ENCODE data around the gene PEX11G. TPM values are rescaled to one million over a fixed set of nuclear protein-coding genes. Genes with fewer than 3 reads are reported as not detected.
"Not testable (repeated sequence)": the region's sequence is repeated elsewhere in the genome, so short reads cannot be mapped to it uniquely, and the experiment has no call there.

Gene PEX11G
- total and polyA plus RNA-seq, 2 donors, result 1.6 to 5.2 TPM

- 86% methylated on average over 10 of the region's 10 CpGs for WGBS
- no peak for DNase-seq (ENCODE audit: extremely low spot score)
- H3K4me3 ChIP-seq (ENCODE audit: low read depth, low read length), result no peak overlapping the region
- H3K27ac ChIP-seq (ENCODE audit: low read depth), result no peak overlapping the region
- no peaks in the 10 kb centered on the region for H3K4me1 ChIP-seq (ENCODE audit: insufficient read depth)
- no peaks in the 10 kb centered on the region for H3K36me3 ChIP-seq (ENCODE audit: insufficient read depth)
Observed at GRCh38 chr19:7434391-7434790, 54.4 kb downstream of the PEX11G start.

DNA sequence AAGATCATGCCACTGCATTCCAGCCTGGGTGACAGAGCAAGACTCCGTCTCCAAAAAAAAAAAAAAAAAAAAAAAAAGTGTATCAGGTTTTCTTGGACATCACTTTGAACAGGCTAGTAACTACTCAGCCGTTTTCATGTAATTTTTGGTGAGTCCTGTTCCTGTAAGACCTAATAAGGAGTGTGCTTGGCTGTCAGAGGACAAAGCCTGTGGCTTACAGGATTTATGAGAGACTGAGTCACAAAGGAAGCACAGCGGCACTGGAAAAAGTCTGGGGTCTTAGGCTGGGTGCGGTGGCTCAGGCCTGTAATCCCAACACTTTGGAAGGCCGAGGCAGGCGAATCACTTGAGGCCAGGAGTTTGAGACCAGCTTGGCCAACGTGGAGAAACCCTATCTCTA is 55.4 kb downstream of the PEX11G start:
- 73% methylated on average over 7 of the region's 7 CpGs for WGBS

DNA sequence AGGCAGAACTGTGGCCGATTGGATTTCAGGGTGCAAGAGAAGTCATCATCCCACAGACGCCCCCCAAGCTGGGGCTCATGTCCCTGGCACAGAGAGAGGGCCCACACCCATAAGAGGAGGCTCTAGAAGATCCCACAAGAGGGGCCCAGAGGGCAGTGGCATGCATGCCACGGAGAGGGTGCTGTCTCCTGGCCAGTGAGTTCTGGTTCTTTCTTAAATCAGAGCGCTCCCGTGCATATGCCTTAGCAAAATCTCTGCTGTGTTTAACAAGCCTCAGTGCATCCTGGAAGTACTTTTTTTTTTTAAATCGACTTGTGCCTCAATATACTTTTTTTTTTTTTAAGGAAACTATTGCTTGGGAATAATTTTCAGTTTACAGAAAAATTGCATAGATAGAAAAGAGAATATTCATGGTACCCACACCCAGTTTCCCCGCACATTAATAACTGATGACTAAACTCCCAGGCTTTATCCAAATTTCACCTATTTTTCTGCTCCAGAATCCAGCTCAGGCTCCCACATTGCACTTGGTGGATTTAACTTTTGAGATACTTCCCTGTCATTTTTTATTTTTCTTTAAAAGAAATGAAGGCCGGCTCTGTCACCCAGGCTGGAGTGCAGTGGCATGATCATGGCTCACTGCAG is 59.1 kb downstream of the PEX11G start:
- H3K4me3 ChIP-seq (ENCODE audit: low read depth, low read length), result no peak overlapping the region
- H3K4me1 ChIP-seq (ENCODE audit: insufficient read depth), result no peaks in the 10 kb centered on the region
- no peak for DNase-seq (ENCODE audit: extremely low spot score)
- no peaks in the 10 kb centered on the region for H3K36me3 ChIP-seq (ENCODE audit: insufficient read depth)
- no peak overlapping the region for H3K27ac ChIP-seq (ENCODE audit: low read depth)
- WGBS, result 75% methylated on average over 8 of the region's 8 CpGs

More for the DNA sequence above, 55.4 kb downstream of the PEX11G start:
- not testable (repeated sequence) for H3K27ac ChIP-seq (ENCODE audit: low read depth); H3K4me3 ChIP-seq (ENCODE audit: low read depth, low read length); H3K36me3 ChIP-seq (ENCODE audit: insufficient read depth); H3K4me1 ChIP-seq (ENCODE audit: insufficient read depth); DNase-seq (ENCODE audit: extremely low spot score)

DNA sequence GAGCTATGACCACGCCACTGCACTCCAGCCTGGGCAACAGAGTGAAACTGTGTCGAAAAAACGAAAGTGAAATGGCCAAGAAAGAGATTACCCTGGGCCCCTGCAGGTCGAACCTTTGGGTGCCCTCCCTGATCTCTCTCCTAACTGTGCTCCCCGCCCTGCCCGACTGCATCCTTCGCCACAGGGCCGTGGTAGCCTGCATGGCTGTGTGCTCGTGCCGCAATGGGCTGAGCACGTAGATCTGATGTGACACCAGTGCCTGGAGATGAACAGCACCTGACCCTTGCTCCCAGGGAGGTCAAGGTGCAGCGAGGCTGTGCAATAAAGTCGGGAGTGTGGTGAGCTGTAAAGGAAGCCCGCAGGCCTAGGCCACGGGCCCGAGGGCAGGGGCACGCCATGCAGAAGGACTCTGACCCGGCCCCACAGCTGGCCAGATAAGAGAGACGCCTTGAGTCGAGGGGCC is 60.2 kb downstream of the PEX11G start:
- WGBS, result 92% methylated on average over 20 of the region's 20 CpGs
- Histone ChIP-seq H3K4me3 (ENCODE audit: low read depth, low read length) (no peak overlapping the region), H3K27ac (ENCODE audit: low read depth) (no peak overlapping the region), H3K4me1 (ENCODE audit: insufficient read depth) (no peaks in the 10 kb centered on the region), H3K36me3 (ENCODE audit: insufficient read depth) (no peaks in the 10 kb centered on the region)
- DNase-seq (ENCODE audit: extremely low spot score), result no peak

- 63% methylated on average over 5 of the region's 5 CpGs for WGBS
- H3K27ac ChIP-seq (ENCODE audit: low read depth), result no peak overlapping the region
- no peak for DNase-seq (ENCODE audit: extremely low spot score)
- H3K4me3 ChIP-seq (ENCODE audit: low read depth, low read length), result no peak overlapping the region
- no peaks in the 10 kb centered on the region for H3K4me1 ChIP-seq (ENCODE audit: insufficient read depth)
- no peaks in the 10 kb centered on the region for H3K36me3 ChIP-seq (ENCODE audit: insufficient read depth)
Observed at GRCh38 chr19:7427944-7428343, 60.9 kb downstream of the PEX11G start.

DNA sequence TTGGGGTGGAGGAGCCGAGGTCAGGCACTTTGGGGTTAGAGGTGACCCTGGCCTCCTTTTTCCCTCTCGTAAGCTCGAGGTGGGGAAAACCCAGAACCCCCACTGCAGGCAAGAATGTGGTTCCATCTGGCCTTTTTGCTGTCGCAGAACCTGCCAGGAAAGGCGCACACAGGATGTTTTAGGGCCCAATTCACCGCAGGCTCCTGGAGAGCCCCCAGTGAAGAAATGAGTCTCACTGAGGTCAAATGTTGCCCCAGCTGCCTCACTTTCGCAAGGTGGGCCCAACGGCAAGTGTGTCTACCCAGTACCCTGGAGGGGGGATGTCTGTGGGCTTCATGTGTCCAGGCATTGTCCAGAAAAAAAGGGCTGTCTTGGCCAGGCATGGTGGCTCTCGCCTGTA is 61.8 kb downstream of the PEX11G start:
- DNase-seq (ENCODE audit: extremely low spot score), result no peak
- Histone ChIP-seq H3K27ac (ENCODE audit: low read depth) (no peak overlapping the region), H3K4me3 (ENCODE audit: low read depth, low read length) (no peak overlapping the region), H3K4me1 (ENCODE audit: insufficient read depth) (no peaks in the 10 kb centered on the region), H3K36me3 (ENCODE audit: insufficient read depth) (no peaks in the 10 kb centered on the region)
- 84% methylated on average over 9 of the region's 9 CpGs for WGBS

Other genes starting within 250 kb of the PEX11G start
- 38.6 TPM for gene INSR, start 194.6 kb downstream of the PEX11G start, total RNA-seq
- gene INSR, start 194.6 kb downstream of the PEX11G start, polyA plus RNA-seq, result 15.3 TPM
- 20.7 TPM for gene ARHGEF18, start 140.1 kb downstream of the PEX11G start, total RNA-seq
- 24.2 TPM for gene ARHGEF18, start 140.1 kb downstream of the PEX11G start, polyA plus RNA-seq
- 19.0 TPM for gene ZNF358, start 27.1 kb upstream of the PEX11G start, total RNA-seq
- gene ZNF358, start 27.1 kb upstream of the PEX11G start, polyA plus RNA-seq, result 115 TPM
- 6.9 TPM for gene MCOLN1, start 33.6 kb upstream of the PEX11G start, total RNA-seq
- 35.5 TPM for gene MCOLN1, start 33.6 kb upstream of the PEX11G start, polyA plus RNA-seq
- 25.2 TPM for gene PNPLA6, start 46.7 kb upstream of the PEX11G start, total RNA-seq
- gene PNPLA6, start 46.7 kb upstream of the PEX11G start, polyA plus RNA-seq, result 54.1 TPM
- 0.90 TPM for gene CAMSAP3, start 106.8 kb upstream of the PEX11G start, total RNA-seq
- gene CAMSAP3, start 106.8 kb upstream of the PEX11G start, polyA plus RNA-seq, result 2.0 TPM
- 18.1 TPM for gene XAB2, start 140.5 kb upstream of the PEX11G start, total RNA-seq
- 47.7 TPM for gene XAB2, start 140.5 kb upstream of the PEX11G start, polyA plus RNA-seq
- gene PET100, start 140.8 kb upstream of the PEX11G start, total RNA-seq, result 17.5 TPM
- 61.8 TPM for gene PET100, start 140.8 kb upstream of the PEX11G start, polyA plus RNA-seq
- not detected for gene PCP2, start 144.7 kb upstream of the PEX11G start, total RNA-seq
- 0.19 TPM for gene PCP2, start 144.7 kb upstream of the PEX11G start, polyA plus RNA-seq
- 9.9 TPM for gene STXBP2, start 148.1 kb upstream of the PEX11G start, total RNA-seq
- gene STXBP2, start 148.1 kb upstream of the PEX11G start, polyA plus RNA-seq, result 25.3 TPM
- 2.3 TPM for gene RETN, start 180.0 kb upstream of the PEX11G start, total RNA-seq
- 17.8 TPM for gene RETN, start 180.0 kb upstream of the PEX11G start, polyA plus RNA-seq
- 0.26 TPM for gene MCEMP1, start 188.1 kb upstream of the PEX11G start, total RNA-seq
- gene MCEMP1, start 188.1 kb upstream of the PEX11G start, polyA plus RNA-seq, result 1.1 TPM
- 21.6 TPM for gene TRAPPC5, start 191.8 kb upstream of the PEX11G start, total RNA-seq
- gene TRAPPC5, start 191.8 kb upstream of the PEX11G start, polyA plus RNA-seq, result 112 TPM
- 0.21 TPM for gene FCER2, start 213.1 kb upstream of the PEX11G start, total RNA-seq
- gene FCER2, start 213.1 kb upstream of the PEX11G start, polyA plus RNA-seq, result 0.90 TPM
- gene CLEC4G, start 243.1 kb upstream of the PEX11G start, total RNA-seq, result 0.48 TPM
- gene CLEC4G, start 243.1 kb upstream of the PEX11G start, polyA plus RNA-seq, result 1.1 TPM